HUES6 (cell line): ENCODE data around the gene PDE4B.

Experiments used
- H3K27ac ChIP-seq: 2 replicates; pipeline ENCODE4 v1.7.0; 2013; ENCODE audit warnings: low read depth, mild to moderate bottlenecking, low read length, inconsistent platforms
- H3K27me3 ChIP-seq: 2 replicates; pipeline ENCODE4 v1.6.1; 2013; ENCODE audit warnings: low read length; ENCODE audit not compliant: control insufficient read depth, insufficient read depth
- H3K36me3 ChIP-seq: 2 replicates; pipeline ENCODE4 v1.6.1; 2013; ENCODE audit warnings: low read length; ENCODE audit not compliant: control insufficient read depth, insufficient read depth
- H3K4me1 ChIP-seq: 2 replicates; pipeline ENCODE4 v1.6.1; 2013; ENCODE audit warnings: low read length; ENCODE audit not compliant: control insufficient read depth, insufficient read depth
- H3K4me3 ChIP-seq: 2 replicates; pipeline ENCODE4 v1.5.1; 2013; ENCODE audit warnings: low read depth, low read length
- H3K9ac ChIP-seq: one replicate; pipeline ENCODE4 v1.6.1; 2013; ENCODE audit warnings: mild to moderate bottlenecking, low read length
- H3K9me3 ChIP-seq: 2 replicates; pipeline ENCODE4 v1.6.1; 2013; ENCODE audit warnings: low read depth, low read length; ENCODE audit not compliant: control insufficient read depth, insufficient read depth

Gene PDE4B

DNA sequence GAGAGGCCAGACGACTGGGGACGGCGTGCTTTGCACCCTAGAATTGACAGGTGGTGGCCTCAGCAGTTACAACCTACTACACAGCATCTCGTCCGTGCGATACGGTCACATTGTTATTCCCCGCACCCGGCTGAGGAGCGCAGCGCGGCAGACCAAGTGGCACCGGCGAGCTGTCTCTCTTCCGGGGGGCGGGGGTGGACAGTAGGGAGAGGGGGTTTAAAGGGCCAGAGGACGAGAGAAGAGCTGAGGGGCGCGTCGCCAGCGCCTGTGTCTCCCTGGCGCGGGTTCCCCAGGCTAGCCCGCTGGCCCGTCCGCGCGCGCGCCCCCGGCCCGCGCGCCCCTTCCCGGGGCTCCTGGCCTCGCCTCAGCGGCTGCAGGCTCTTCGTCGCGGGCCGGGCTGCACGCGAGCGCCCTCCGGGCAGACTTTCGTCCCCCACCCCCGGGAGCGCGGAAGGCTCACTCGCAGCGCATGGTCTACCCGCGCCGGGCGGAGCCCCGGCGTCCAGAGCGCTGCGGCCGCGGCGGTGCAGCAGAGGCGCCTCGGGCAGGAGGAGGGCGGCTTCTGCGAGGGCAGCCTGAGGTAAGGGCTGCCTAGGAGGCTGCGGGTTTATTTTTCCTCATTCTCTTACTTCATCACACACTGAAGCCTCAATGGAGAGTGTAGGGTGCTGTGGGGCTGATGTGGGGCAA lies at the start of gene PDE4B:
PDE4B (plus strand) TSS at position 227 of the 690 bp plus-strand sequence.
- H3K9ac ChIP-seq: peak within 1 kb of the TSS; percentile 15
- peaks cover 10% of the 10 kb centered on the region; the same call in 1 of the 2 replicates for H3K4me1 ChIP-seq
- peak within 1 kb of the TSS; percentile 70 for H3K4me3 ChIP-seq
- no peaks in the 10 kb centered on the region for H3K36me3 ChIP-seq
- H3K27me3 ChIP-seq: peaks cover 69% of the 10 kb centered on the region
- peaks cover 4% of the 10 kb centered on the region; the same call in 1 of the 2 replicates for H3K9me3 ChIP-seq
- H3K27ac ChIP-seq: no peak within 1 kb of the TSS

DNA sequence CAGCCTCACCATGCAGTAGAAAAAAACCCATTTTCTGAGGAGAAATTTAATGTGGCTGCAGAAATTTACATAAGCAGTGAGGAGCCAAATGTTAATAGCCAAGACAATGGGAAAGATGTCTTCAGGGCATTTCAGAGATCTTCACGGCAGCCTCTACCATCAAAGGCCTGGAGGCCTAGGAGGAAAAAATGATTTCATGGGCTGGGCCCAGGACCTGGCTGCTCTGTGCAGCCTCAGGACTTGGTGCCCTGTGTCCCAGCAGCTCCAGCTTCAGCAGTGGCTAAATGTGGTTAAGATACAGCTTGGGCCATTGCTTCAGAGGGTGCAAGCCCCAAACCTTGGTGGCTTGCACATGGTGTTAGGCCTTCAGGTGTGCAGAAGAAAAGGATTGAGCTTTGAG lies 48.0 kb upstream of the PDE4B start:
- no peaks in the 10 kb centered on the region for H3K4me1 ChIP-seq
- H3K27me3 ChIP-seq: no peaks in the 10 kb centered on the region
- no peaks in the 10 kb centered on the region for H3K36me3 ChIP-seq
- peaks cover 31% of the 10 kb centered on the region for H3K9me3 ChIP-seq
- H3K27ac ChIP-seq: no peak overlapping the region
- H3K9ac ChIP-seq: no peak overlapping the region
- no peak overlapping the region for H3K4me3 ChIP-seq

DNA sequence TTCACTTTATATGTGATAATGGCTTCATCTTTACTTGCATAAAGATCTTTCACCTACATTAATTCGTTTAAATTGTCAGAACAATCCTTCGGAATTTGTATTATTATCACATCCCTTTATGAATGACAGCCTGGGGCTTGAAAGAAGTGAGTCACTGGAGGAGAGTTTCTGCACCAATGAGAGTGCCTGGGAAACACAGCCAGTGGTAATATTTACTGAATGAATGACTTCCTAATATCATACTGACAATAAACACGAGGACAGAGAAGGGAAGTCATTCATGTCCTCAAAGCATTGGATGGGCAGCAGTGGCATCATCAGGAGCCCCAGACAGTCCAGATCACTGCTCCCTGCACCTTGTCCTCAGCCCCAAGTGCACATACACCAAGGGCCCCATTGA lies 40.7 kb upstream of the PDE4B start:
- no peaks in the 10 kb centered on the region for H3K27me3 ChIP-seq
- H3K4me1 ChIP-seq: no peaks in the 10 kb centered on the region
- no peaks in the 10 kb centered on the region for H3K9me3 ChIP-seq
- H3K27ac ChIP-seq: no peak overlapping the region
- H3K4me3 ChIP-seq: no peak overlapping the region
- no peaks in the 10 kb centered on the region for H3K36me3 ChIP-seq
- no peak overlapping the region for H3K9ac ChIP-seq

DNA sequence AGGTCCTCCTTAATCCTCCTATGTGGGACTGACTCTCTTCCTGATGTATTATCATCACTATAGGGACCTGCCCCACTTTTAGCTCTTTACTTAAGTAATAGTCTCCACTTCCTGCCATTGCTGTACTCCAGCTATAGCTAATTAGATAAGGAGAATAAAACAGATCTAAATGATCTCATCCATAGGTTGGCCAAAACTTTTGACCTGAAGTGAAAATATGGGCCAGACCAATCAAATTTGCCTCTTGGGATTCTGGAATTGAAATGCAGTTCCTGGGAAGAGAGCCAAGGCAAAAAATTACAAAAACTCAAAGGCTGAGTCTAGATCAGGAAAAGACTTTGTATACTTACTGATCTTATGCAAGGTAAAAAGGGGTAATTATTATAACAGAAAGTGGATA lies 36.1 kb upstream of the PDE4B start:
- Histone ChIP-seq H3K27ac (no peak overlapping the region), H3K9ac (no peak overlapping the region), H3K4me1 (no peaks in the 10 kb centered on the region), H3K36me3 (no peaks in the 10 kb centered on the region), H3K9me3 (no peaks in the 10 kb centered on the region), H3K27me3 (no peaks in the 10 kb centered on the region), H3K4me3 (no peak overlapping the region)

DNA sequence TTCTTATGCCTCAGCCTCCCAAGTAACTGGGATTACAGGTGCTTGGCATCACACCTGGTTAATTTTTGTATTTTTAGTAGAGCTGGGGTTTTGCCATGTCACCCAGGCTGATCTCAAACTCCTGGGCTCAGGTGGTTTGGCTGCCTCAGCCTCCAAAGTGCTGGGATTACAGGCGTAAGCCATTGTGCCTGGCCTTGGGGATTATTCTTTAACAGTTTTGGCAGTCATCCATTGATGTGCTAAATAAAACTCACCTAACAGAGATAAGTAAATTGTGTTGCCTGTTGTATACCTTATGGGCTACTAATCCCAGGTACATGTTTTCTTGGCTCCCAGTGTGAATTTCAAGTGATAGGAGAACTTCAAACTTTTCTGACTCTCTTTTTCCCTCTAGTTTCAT lies 35.2 kb upstream of the PDE4B start:
- Histone ChIP-seq H3K27me3 (no peaks in the 10 kb centered on the region), H3K27ac (no peak overlapping the region), H3K4me1 (no peaks in the 10 kb centered on the region), H3K36me3 (no peaks in the 10 kb centered on the region), H3K4me3 (no peak overlapping the region), H3K9ac (no peak overlapping the region), H3K9me3 (no peaks in the 10 kb centered on the region)

DNA sequence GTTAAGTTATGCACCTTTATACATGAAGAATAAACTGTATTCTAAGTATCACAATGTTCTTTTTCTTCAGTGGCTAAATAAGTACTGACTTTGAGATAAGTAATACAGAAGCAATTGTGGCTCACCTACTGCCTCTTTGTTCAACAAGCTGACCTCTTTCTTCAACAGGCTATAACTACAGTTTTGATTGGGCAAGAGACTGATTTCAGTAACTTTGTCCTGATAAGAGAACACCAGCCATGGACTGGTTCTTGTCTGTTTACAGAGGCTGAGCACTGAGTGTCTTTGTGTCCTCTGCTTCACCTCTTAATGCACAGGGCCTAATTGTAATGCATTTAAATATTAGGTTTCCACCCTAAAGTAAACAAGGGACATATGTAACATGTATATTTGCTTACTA lies 34.6 kb upstream of the PDE4B start:
- H3K4me1 ChIP-seq: no peaks in the 10 kb centered on the region
- H3K9me3 ChIP-seq: no peaks in the 10 kb centered on the region
- no peaks in the 10 kb centered on the region for H3K27me3 ChIP-seq
- H3K36me3 ChIP-seq: no peaks in the 10 kb centered on the region
- no peak overlapping the region for H3K4me3 ChIP-seq
- H3K9ac ChIP-seq: no peak overlapping the region
- H3K27ac ChIP-seq: no peak overlapping the region

DNA sequence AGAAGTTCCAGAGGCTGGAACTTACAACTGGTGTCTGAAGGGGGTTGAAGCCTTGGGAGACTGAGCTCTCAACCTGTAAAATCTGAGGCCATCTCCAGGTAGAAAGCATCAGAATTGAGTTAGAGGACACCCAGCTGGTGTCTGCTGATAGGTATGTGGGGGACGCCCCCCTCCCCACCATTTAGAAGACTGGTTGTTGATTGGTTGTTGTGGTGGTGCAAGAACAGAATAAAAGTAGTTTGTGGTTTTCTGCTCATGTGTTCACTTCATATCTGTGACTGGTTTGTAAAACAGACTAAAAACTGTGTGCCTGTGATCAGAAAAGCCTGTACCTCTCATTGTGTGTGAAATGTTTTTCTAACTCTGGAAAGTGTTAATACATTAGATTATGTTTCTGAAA lies 33.2 kb upstream of the PDE4B start:
- H3K27ac ChIP-seq: no peak overlapping the region
- no peaks in the 10 kb centered on the region for H3K9me3 ChIP-seq
- H3K27me3 ChIP-seq: no peaks in the 10 kb centered on the region
- H3K9ac ChIP-seq: no peak overlapping the region
- no peaks in the 10 kb centered on the region for H3K4me1 ChIP-seq
- no peak overlapping the region for H3K4me3 ChIP-seq
- no peaks in the 10 kb centered on the region for H3K36me3 ChIP-seq

DNA sequence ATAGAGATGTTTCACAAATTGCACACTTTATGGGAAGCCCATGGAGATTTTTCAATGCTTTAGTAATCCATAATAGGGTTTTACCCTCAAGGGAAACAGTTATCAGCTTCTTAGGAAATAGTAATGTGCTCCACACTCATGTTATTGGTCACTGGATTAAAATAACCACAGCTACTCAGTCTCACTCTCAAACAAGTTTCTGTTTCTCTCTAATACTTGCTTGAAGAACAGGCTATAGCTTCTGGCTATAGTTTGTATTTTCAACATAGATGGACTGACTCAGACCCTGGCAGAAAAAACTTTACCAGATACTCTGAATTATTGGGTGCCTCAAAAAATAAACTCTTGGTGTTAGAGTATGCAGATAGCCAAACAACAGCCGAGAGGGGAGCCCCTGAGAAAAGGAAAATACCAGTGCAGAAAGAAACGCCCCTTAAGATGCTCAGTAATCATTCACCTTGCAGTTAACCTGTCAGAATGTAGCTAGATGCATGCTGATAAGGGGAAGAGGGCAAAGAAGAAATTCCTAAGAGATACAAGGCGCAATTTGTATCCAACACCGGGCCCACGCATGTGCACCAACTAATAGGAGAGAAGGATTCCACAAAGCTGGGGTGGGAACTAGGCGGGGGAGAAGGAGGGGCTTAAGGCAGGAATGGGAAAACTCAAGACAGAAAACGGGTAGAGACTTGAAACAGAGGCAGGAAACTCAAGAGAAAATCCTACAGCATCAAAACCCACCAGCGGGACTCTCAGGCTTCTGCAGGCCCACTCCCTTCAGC lies 30.4 kb upstream of the PDE4B start:
- Histone ChIP-seq H3K9me3 (no peaks in the 10 kb centered on the region), H3K9ac (no peak overlapping the region), H3K36me3 (no peaks in the 10 kb centered on the region), H3K27ac (no peak overlapping the region), H3K4me1 (no peaks in the 10 kb centered on the region), H3K4me3 (no peak overlapping the region), H3K27me3 (no peaks in the 10 kb centered on the region)

DNA sequence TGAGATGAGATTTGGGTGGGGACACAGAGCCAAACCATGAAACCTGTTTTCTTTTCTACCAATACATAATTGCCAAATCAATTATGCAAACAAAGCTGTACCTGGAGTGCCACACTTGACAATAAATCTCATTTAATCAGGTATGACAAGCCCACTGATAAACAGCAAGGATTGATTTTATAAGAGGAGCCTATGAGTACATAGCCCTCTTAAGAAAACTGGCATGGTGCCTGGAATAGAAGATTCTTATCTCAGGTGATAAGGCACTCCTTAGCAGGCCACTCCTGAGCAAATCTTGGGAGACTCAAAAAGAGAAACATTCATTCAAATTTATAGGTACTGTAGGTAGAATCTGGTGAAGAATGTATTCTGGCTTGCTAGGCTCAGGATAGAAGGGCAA lies 28.6 kb upstream of the PDE4B start:
- Histone ChIP-seq H3K9me3 (no peaks in the 10 kb centered on the region), H3K27ac (no peak overlapping the region), H3K27me3 (no peaks in the 10 kb centered on the region), H3K9ac (no peak overlapping the region), H3K4me3 (no peak overlapping the region), H3K4me1 (no peaks in the 10 kb centered on the region), H3K36me3 (no peaks in the 10 kb centered on the region)

DNA sequence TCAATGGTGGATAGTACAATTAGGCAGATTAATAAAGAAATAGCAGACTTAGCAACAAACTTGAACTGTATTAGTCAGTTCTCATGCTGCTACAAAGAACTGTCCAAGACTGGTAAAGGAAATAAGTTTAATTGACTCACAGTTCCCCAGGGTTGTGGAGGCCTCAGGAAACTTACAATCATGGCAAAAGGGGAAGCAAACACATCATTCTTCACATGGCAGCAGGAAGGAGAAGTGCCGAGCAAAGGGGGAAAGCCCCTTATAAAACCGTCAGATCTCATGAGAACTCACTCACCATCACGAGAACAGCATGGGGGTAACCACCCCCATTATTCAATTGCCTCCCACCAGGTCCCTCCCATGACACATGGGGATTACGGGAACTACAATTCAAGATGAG lies 27.1 kb upstream of the PDE4B start:
- H3K27ac ChIP-seq: no peak overlapping the region
- H3K4me3 ChIP-seq: no peak overlapping the region
- no peak overlapping the region for H3K9ac ChIP-seq
- H3K36me3 ChIP-seq: no peaks in the 10 kb centered on the region
- no peaks in the 10 kb centered on the region for H3K4me1 ChIP-seq
- no peaks in the 10 kb centered on the region for H3K9me3 ChIP-seq
- no peaks in the 10 kb centered on the region for H3K27me3 ChIP-seq

DNA sequence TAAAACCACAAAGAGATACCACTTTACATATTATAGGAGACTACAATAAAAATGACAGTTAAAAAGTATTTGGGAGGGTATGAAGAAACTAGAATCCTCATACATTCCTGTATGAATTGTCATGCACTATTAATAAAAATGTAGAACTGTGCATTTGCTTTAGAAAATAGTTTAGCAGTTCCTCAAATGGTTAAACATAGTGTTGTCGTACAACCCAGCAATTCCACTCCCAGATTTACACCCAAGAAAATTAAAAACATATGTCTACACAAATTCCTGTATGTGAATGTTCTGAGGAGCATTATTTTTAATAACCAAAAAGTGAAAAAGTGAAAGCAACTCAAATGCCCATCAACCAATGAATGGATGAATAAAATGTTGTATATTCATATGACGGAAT lies 23.1 kb upstream of the PDE4B start:
- Histone ChIP-seq H3K27me3 (no peaks in the 10 kb centered on the region), H3K9me3 (no peaks in the 10 kb centered on the region), H3K4me3 (no peak overlapping the region), H3K27ac (no peak overlapping the region), H3K9ac (no peak overlapping the region), H3K4me1 (no peaks in the 10 kb centered on the region), H3K36me3 (no peaks in the 10 kb centered on the region)
